WTC11 (cell line): ENCODE data around the gene EIF3I. TPM values are rescaled to one million over a fixed set of nuclear protein-coding genes. Genes with fewer than 3 reads are reported as not detected.
A peak's percentile ranks its signal among the peaks of the same experiment; 100 is the strongest.

Experiments used
- ATAC-seq: fragments of 200-7000 bp; cut with Tn5 transposase; 2 replicates; pipeline ENCODE4 v1.10.0; 2021; ENCODE audit warnings: mild to moderate bottlenecking, moderate library complexity
- CTCF ChIA-PET: fragments of 300-600 bp; sonication (Branson Sonifier 250); formaldehyde crosslinking; loops from one replicate; lab custom pipeline; 2021; ENCODE audit warnings: antibody characterized with exemption; lab: Charles Lee
- POLR2A ChIA-PET: fragments of 350-600 bp; sonication (Branson Sonifier 250); formaldehyde crosslinking; loops from one replicate; lab custom pipeline; 2021; ENCODE audit warnings: antibody characterized with exemption; lab: Charles Lee
- DNase-seq: peaks from one replicate; pipeline ENCODE4 v3.0.0; 2021; ENCODE audit warnings: low spot score
- H3K27ac Mint-ChIP-seq: 2 replicates; pipeline ENCODE4 v1.8.0; 2021; ENCODE audit warnings: mixed read lengths
- H3K27me3 Mint-ChIP-seq: 2 replicates; pipeline ENCODE4 v1.8.0; 2021; ENCODE audit warnings: low read depth, mild to moderate bottlenecking, moderate library complexity, mixed read lengths
- H3K36me3 Mint-ChIP-seq: 2 replicates; pipeline ENCODE4 v1.8.0; 2021; ENCODE audit warnings: mixed read lengths
- H3K4me1 Mint-ChIP-seq: 2 replicates; pipeline ENCODE4 v1.8.0; 2022; ENCODE audit warnings: mixed read lengths
- H3K4me3 Mint-ChIP-seq: 2 replicates; pipeline ENCODE4 v1.8.0; 2021; ENCODE audit warnings: mild to moderate bottlenecking, moderate library complexity, mixed read lengths
- H3K9me3 Mint-ChIP-seq: 2 replicates; pipeline ENCODE4 v1.8.0; 2021; ENCODE audit warnings: mixed read lengths
- ATF2 ChIP-seq: sonication (generic); formaldehyde crosslinking; IDR thresholded peaks from 2 replicates; pipeline ENCODE4 v1.8.1; 2022; ENCODE audit warnings: low read depth, missing genetic modification reagents, borderline replicate concordance
- ATF3 ChIP-seq: sonication (generic); formaldehyde crosslinking; conservative IDR thresholded peaks from 2 replicates; pipeline ENCODE4 v1.8.1; 2022; ENCODE audit warnings: mild to moderate bottlenecking, missing genetic modification reagents
- ATF6 ChIP-seq: sonication (generic); formaldehyde crosslinking; IDR thresholded peaks from 2 replicates; pipeline ENCODE4 v1.8.1; 2023; ENCODE audit warnings: mild to moderate bottlenecking, missing genetic modification reagents
- CREB1 ChIP-seq: sonication (generic); formaldehyde crosslinking; IDR thresholded peaks from 2 replicates; pipeline ENCODE4 v1.8.0; 2023; ENCODE audit warnings: mild to moderate bottlenecking, missing genetic modification reagents
- E2F4 ChIP-seq: sonication (generic); formaldehyde crosslinking; IDR thresholded peaks from 2 replicates; pipeline ENCODE4 v1.8.1; 2022; ENCODE audit warnings: low read depth, mild to moderate bottlenecking, moderate library complexity, missing genetic modification reagents, borderline replicate concordance
- FOXK1 ChIP-seq: sonication (generic); formaldehyde crosslinking; IDR thresholded peaks from 2 replicates; pipeline ENCODE4 v1.8.0; 2022; ENCODE audit warnings: mild to moderate bottlenecking, moderate library complexity, missing genetic modification reagents
- MLX ChIP-seq: sonication (generic); formaldehyde crosslinking; IDR thresholded peaks from 2 replicates; pipeline ENCODE4 v1.8.1; 2023; ENCODE audit warnings: mild to moderate bottlenecking, missing genetic modification reagents, moderate library complexity
- MXD4 ChIP-seq: fragments of 250-450 bp; sonication (Bioruptor Pico); IDR thresholded peaks from 2 replicates; pipeline ENCODE4 v1.8.0; 2021; ENCODE audit warnings: mild to moderate bottlenecking, moderate library complexity, borderline replicate concordance
- PRRX2 ChIP-seq: fragments of 250-450 bp; sonication (Bioruptor Pico); IDR thresholded peaks from 2 replicates; pipeline ENCODE4 v1.8.0; 2021; ENCODE audit warnings: mild to moderate bottlenecking
- SP1 ChIP-seq: sonication (generic); formaldehyde crosslinking; conservative IDR thresholded peaks from 2 replicates; pipeline ENCODE4 v1.8.1; 2022; ENCODE audit warnings: missing genetic modification reagents
- TEAD1 ChIP-seq: sonication (generic); formaldehyde crosslinking; IDR thresholded peaks from 2 replicates; pipeline ENCODE4 v1.8.0; 2022; ENCODE audit warnings: mild to moderate bottlenecking, missing genetic modification reagents
- ZNF281 ChIP-seq: sonication (generic); formaldehyde crosslinking; IDR thresholded peaks from 2 replicates; pipeline ENCODE4 v1.8.0; 2023; ENCODE audit warnings: mild to moderate bottlenecking, missing genetic modification reagents
- ZNF396 ChIP-seq: fragments of 250-450 bp; sonication (Bioruptor Pico); IDR thresholded peaks from 2 replicates; pipeline ENCODE4 v1.8.0; 2021; ENCODE audit warnings: mild to moderate bottlenecking, moderate library complexity, borderline replicate concordance
- ZNF425 ChIP-seq: fragments of 250-450 bp; sonication (Bioruptor Pico); conservative IDR thresholded peaks from 2 replicates; pipeline ENCODE4 v1.9.0; 2021; ENCODE audit warnings: mild to moderate bottlenecking
- total RNA-seq: library from RNA; stranded (reverse); gene quantifications from 3 replicates; pipeline ENCODE4 v1.2.3, GENCODE V29; 2021
- TF ChIP-seq, protein P1 (sequence below): fragments of 250-450 bp; sonication (Bioruptor Pico); IDR thresholded peaks from 2 replicates; pipeline ENCODE4 v1.9.0; 2021; ENCODE audit warnings: mild to moderate bottlenecking
- TF ChIP-seq, protein P2 (sequence below): sonication (generic); formaldehyde crosslinking; IDR thresholded peaks from 2 replicates; pipeline ENCODE4 v1.8.1; 2023; ENCODE audit warnings: mild to moderate bottlenecking, missing genetic modification reagents, moderate library complexity
- TF ChIP-seq, protein P3 (sequence below): sonication (generic); formaldehyde crosslinking; IDR thresholded peaks from 2 replicates; pipeline ENCODE4 v1.8.1; 2023; ENCODE audit warnings: mild to moderate bottlenecking, missing genetic modification reagents

The EIF3I gene
- total RNA-seq, 1 experiment from 2014 or later: 237 TPM

DNA sequence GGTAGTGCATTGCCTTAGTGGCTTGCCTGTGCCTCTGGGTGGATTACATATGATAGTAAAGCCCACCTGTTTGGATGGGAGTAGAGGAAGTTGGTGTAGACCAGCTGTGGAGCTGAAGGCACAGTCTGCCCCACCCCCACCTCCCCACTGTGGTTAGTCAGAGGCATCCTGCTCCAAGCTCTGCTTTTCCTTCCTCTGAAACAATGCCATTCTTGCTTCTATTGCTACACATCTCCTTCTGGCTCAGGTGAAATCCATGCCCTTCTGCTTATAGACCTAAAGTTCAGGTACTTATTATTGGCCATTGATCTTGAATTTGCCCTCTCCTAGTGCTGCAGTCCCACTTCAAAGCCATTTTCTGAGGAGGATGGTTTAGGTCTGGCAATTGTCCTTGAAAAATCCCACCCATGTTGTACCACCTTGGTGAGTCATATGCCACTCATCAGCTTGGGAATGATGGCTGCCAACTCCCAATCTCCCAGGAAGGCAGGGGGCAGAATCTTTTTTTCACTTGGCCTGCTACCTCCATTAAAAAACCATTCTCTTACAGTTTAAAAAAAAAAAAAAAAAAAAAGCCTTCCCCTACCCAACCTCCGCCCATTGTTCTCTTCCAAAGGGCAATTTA lies 49.5 kb upstream of the EIF3I start:
- TF ChIP-seq TEAD1 (CRISPR knock-in tag): no peak
- no peak for TF ChIP-seq FOXK1 (CRISPR knock-in tag)
- TF ChIP-seq PRRX2 (CRISPR knock-in tag): no peak
- TF ChIP-seq MLX (CRISPR knock-in tag): no peak
- TF ChIP-seq ATF2 (CRISPR knock-in tag): no peak
- no peak for TF ChIP-seq ZNF425
- TF ChIP-seq E2F4 (CRISPR knock-in tag): no peak
- TF ChIP-seq ATF3 (CRISPR knock-in tag): no peak
- no peak for TF ChIP-seq ZNF396 (CRISPR knock-in tag)
- TF ChIP-seq, protein P1, sequence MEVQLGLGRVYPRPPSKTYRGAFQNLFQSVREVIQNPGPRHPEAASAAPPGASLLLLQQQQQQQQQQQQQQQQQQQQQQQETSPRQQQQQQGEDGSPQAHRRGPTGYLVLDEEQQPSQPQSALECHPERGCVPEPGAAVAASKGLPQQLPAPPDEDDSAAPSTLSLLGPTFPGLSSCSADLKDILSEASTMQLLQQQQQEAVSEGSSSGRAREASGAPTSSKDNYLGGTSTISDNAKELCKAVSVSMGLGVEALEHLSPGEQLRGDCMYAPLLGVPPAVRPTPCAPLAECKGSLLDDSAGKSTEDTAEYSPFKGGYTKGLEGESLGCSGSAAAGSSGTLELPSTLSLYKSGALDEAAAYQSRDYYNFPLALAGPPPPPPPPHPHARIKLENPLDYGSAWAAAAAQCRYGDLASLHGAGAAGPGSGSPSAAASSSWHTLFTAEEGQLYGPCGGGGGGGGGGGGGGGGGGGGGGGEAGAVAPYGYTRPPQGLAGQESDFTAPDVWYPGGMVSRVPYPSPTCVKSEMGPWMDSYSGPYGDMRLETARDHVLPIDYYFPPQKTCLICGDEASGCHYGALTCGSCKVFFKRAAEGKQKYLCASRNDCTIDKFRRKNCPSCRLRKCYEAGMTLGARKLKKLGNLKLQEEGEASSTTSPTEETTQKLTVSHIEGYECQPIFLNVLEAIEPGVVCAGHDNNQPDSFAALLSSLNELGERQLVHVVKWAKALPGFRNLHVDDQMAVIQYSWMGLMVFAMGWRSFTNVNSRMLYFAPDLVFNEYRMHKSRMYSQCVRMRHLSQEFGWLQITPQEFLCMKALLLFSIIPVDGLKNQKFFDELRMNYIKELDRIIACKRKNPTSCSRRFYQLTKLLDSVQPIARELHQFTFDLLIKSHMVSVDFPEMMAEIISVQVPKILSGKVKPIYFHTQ (CRISPR knock-in tag): no peak
- TF ChIP-seq CREB1 (CRISPR knock-in tag): no peak
- no peak for TF ChIP-seq ZNF281 (CRISPR knock-in tag)
- TF ChIP-seq ATF6 (CRISPR knock-in tag): no peak
- TF ChIP-seq SP1 (CRISPR knock-in tag): no peak
- TF ChIP-seq, protein P2, sequence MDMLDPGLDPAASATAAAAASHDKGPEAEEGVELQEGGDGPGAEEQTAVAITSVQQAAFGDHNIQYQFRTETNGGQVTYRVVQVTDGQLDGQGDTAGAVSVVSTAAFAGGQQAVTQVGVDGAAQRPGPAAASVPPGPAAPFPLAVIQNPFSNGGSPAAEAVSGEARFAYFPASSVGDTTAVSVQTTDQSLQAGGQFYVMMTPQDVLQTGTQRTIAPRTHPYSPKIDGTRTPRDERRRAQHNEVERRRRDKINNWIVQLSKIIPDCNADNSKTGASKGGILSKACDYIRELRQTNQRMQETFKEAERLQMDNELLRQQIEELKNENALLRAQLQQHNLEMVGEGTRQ: no peak
- TF ChIP-seq, protein P3, sequence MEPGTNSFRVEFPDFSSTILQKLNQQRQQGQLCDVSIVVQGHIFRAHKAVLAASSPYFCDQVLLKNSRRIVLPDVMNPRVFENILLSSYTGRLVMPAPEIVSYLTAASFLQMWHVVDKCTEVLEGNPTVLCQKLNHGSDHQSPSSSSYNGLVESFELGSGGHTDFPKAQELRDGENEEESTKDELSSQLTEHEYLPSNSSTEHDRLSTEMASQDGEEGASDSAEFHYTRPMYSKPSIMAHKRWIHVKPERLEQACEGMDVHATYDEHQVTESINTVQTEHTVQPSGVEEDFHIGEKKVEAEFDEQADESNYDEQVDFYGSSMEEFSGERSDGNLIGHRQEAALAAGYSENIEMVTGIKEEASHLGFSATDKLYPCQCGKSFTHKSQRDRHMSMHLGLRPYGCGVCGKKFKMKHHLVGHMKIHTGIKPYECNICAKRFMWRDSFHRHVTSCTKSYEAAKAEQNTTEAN (CRISPR knock-in tag): no peak
- TF ChIP-seq MXD4 (CRISPR knock-in tag): no peak
- DNase-seq (no peak), ATAC-seq (no peak)
- Mint-ChIP-seq H3K27me3 (no peaks in the 10 kb centered on the region), H3K4me1 (peaks cover 1% of the 10 kb centered on the region), H3K27ac (peak overlapping the region; percentile 77; the same call in 1 of the 2 replicates), H3K36me3 (peaks cover 41% of the 10 kb centered on the region), H3K9me3 (peaks cover 5% of the 10 kb centered on the region; the same call in 1 of the 2 replicates), H3K4me3 (no peak overlapping the region)
- ChIA-PET POLR2A (interaction anchor here (0.6 kb wide), 1 partner anchor 53 kb away, joined by 4 read pairs; no protein-coding TSS in a partner anchor), CTCF (interaction anchor here (1.0 kb wide), 1 partner anchor 28 kb away, joined by 3 read pairs; the partner anchor contains the start of gene CCDC28B)
